Fibroblast of villous mesenchyme (primary cell): ENCODE measurements around the gene SLC4A2. TPM values are rescaled to one million over a fixed set of nuclear protein-coding genes. Genes with fewer than 3 reads are reported as not detected.

Experiments used
- DNase-seq: peaks from one replicate; pipeline ENCODE4 v3.0.0-alpha.2; 2010; ENCODE audit warnings: low read depth
- H3K4me3 ChIP-seq: 2 replicates; pipeline ENCODE4 v1.5.1; 2011; ENCODE audit warnings: low read depth, mild to moderate bottlenecking, low read length
- total RNA-seq: library from RNA; depleted of rRNA; stranded (reverse); fragments of >200 nt; gene quantifications from 2 replicates; pipeline ENCODE4 v1.2.3, GENCODE V29; 2012
- TF ChIP-seq, protein P1 (sequence below): IDR thresholded peaks from 2 replicates; pipeline ENCODE4 v1.5.1; 2012; ENCODE audit warnings: low read depth, mild to moderate bottlenecking, low read length; ENCODE audit not compliant: insufficient read depth

SLC4A2 gene
- total RNA-seq, 1 donor: 85.5 TPM

DNA sequence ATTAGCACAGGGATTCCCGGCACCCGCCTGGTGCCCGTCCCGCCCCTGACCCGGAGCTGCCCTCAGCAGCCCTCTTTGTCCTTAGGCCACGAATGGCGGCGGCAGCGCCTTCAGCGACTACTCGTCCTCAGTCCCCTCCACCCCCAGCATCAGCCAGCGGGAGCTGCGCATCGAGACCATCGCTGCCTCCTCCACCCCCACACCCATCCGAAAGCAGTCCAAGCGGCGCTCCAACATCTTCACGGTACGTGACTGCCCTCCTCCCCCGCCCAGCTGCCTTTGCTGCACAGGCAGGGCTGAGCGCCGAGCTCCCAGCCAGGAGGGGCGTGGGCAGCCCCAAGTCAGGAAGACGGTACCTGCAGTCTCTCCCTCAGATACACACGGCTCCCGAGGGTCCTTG, 60.5 kb downstream of the SLC4A2 start:
- H3K4me3 ChIP-seq: no peak overlapping the region
- DNase-seq: no peak
- TF ChIP-seq, protein P1, sequence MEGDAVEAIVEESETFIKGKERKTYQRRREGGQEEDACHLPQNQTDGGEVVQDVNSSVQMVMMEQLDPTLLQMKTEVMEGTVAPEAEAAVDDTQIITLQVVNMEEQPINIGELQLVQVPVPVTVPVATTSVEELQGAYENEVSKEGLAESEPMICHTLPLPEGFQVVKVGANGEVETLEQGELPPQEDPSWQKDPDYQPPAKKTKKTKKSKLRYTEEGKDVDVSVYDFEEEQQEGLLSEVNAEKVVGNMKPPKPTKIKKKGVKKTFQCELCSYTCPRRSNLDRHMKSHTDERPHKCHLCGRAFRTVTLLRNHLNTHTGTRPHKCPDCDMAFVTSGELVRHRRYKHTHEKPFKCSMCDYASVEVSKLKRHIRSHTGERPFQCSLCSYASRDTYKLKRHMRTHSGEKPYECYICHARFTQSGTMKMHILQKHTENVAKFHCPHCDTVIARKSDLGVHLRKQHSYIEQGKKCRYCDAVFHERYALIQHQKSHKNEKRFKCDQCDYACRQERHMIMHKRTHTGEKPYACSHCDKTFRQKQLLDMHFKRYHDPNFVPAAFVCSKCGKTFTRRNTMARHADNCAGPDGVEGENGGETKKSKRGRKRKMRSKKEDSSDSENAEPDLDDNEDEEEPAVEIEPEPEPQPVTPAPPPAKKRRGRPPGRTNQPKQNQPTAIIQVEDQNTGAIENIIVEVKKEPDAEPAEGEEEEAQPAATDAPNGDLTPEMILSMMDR: no peak

GRCh38 chr7:151120896-151121295, 61.5 kb downstream of the SLC4A2 start:
- no peak for DNase-seq
- no peak overlapping the region for H3K4me3 ChIP-seq
- TF ChIP-seq, protein P1: no peak

DNA sequence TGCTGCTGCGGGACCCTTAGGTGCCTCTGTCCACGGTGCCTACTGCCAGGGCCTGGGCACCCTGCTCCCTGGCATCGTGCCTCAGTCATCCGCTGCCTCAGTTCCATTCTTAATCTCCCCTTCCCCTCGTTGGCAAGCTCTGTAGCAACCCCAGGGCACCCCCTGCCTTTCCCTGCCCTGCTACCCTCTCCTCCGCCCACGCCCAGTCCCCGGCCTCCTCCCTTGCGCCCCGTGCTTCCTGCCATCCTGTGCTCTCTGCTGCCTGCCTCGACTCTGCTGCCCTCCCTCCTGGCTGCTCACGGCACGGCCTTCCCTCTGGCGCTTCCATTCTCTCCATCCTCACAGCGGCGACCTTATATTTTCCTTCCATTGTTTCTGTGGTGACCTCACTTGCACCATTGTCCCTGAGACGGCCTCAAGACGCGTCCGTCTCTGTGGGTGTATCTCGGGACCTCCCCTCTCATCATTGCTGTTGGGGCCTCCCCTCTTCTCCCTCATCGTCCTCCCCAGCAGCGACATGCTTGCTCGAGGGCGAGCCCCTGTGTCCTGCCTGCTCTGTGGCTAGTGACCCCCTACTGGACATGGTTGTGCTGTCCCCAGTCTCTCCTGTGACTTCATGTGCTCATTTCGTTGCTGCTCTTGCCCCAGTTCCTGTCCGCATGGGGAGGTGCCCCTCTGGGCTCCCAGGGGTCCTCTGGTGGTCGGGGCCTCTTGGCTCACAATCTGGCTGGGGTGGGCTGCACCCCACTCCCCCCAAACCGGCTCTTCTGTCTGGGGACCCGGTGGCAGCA, 62.2 kb downstream of the SLC4A2 start:
- no peak for DNase-seq

DNA sequence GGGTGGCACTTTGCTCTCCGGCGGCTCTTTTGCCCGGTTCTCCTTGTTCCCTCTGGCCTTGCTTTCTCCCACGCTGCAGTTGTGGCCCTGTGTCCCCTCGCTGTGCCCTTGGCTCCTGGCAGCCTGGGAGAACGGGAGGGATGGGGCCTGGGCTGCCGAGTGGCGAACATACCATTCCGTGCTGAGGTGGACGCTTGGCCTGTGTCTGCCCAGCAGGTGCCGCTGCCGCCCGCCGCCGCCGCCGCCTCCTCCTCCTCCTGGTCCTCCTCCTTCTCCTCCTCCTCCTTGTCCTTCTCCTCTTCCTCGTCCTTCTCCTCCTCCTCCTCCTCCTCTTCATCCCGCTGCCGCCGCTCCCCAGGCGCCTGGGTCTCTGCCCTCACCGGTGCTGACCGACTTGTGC, 62.9 kb downstream of the SLC4A2 start:
- TF ChIP-seq, protein P1: no peak
- no peak for DNase-seq
- H3K4me3 ChIP-seq: no peak overlapping the region

More for the DNA sequence above, 62.2 kb downstream of the SLC4A2 start:
- TF ChIP-seq, protein P1: no peak
- H3K4me3 ChIP-seq: no peak overlapping the region

GRCh38 chr7:151122796-151123157, 63.4 kb downstream of the SLC4A2 start:
- TF ChIP-seq, protein P1: no peak
- DNase-seq: no peak

DNA sequence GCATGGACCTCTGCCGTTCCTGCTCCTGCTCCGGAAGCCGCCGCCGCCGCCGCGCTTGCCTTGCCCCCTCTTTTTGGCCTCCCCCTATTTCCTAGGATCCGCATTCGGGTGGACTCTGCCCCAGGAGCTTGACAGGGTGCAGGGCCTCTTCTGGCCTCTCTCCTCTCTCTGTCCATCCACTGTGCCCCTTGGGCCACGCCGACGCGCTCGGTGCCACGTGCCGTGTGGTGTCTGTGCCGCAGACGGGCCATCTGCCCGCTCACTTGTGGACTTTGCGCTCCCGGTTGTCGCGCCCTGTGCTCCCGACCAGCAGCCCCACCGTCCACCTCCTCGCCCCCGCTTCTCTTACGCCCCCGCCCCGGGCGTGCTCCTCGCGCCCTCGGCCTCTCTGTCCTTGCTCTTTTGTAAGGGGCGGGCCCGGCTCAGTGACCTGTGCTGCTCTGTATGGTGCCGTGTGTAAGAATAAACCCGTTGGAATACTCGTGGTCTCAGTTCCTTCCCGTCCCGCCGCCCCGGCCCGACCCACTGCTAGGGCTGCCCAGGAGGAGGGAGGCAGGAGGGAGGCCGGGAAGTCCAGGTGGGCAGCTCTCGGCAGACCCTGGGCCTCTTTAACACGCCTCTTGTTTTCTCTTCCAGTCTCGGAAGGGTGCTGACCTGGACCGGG, 63.9 kb downstream of the SLC4A2 start:
- DNase-seq: no peak
- H3K4me3 ChIP-seq: no peak overlapping the region
- TF ChIP-seq, protein P1: no peak

More at GRCh38 chr7:151122796-151123157, 63.4 kb downstream of the SLC4A2 start:
- no peak overlapping the region for H3K4me3 ChIP-seq
